Measurements from ENCODE around the gene PLXNA1.

DNA sequence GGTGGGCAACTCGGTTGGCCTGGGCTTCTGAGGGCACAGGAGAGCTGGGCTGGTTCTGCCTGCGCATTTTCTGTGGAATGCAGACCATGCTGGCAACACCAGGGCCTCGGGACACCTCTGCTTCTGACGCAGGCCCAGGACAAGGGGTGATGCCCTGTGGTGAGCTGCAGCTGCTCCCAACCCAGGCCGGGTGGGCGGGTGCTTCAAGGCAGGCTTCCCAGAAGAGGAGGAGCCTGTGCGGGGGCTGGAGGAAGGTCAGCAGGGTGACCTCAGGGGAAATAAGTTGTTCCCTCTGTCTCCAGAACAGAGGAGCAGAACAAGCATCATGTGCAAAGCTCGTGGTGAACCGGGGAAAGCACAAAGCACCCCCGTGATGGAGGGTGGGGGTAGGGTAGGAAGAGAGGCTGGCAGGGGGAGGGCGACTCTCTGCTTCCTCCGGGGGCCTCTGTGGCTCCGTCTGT is 11.0 kb upstream of the PLXNA1 start:
- TF ChIP-seq, protein P1, sequence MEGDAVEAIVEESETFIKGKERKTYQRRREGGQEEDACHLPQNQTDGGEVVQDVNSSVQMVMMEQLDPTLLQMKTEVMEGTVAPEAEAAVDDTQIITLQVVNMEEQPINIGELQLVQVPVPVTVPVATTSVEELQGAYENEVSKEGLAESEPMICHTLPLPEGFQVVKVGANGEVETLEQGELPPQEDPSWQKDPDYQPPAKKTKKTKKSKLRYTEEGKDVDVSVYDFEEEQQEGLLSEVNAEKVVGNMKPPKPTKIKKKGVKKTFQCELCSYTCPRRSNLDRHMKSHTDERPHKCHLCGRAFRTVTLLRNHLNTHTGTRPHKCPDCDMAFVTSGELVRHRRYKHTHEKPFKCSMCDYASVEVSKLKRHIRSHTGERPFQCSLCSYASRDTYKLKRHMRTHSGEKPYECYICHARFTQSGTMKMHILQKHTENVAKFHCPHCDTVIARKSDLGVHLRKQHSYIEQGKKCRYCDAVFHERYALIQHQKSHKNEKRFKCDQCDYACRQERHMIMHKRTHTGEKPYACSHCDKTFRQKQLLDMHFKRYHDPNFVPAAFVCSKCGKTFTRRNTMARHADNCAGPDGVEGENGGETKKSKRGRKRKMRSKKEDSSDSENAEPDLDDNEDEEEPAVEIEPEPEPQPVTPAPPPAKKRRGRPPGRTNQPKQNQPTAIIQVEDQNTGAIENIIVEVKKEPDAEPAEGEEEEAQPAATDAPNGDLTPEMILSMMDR (IDR thresholded peaks at IDR 0.05; ENCODE audit: control extremely low read depth in 1 of 3, insufficient read depth in 1 of 3, low read depth in 1 of 3, low read length in 3 of 3) = no peak
- TF ChIP-seq PHF8 (conservative IDR thresholded peaks at IDR 0.05; ENCODE audit: low read depth, low read length) = no peak
- no peak for TF ChIP-seq SP1 (IDR thresholded peaks at IDR 0.05; ENCODE audit: low read depth, low read length)
- no peak for TF ChIP-seq POLR2AphosphoS5 (IDR thresholded peaks at IDR 0.05; ENCODE audit: low read depth, low read length)
- TF ChIP-seq ZNF274 (IDR thresholded peaks at IDR 0.05; ENCODE audit: borderline replicate concordance, extremely low read depth, low read length) = no peak
- TF ChIP-seq POLR2A (IDR thresholded peaks at IDR 0.05; ENCODE audit: control extremely low read depth in 1 of 2, low read depth in 2 of 2, low read length in 2 of 2) = no peak
- no peak for TF ChIP-seq RBBP5 (IDR thresholded peaks at IDR 0.05; ENCODE audit: borderline replicate concordance, low read depth, low read length)
- TF ChIP-seq SUZ12 (IDR thresholded peaks at IDR 0.05; ENCODE audit: low read length) = no peak
- TF ChIP-seq YY1 (IDR thresholded peaks at IDR 0.05; ENCODE audit: low read depth, low read length) = no peak

Data from H1 (cell line).